Tibial nerve (tissue), 4 donors: ENCODE results near the gene GAN. TPM values are rescaled to one million over a fixed set of nuclear protein-coding genes. Genes with fewer than 3 reads are reported as not detected.
"Not testable (repeated sequence)": the region's sequence is repeated elsewhere in the genome, so short reads cannot be mapped to it uniquely, and the experiment has no call there.

Source experiments
- DNase-seq, 2 donors: peaks; one replicate each; pipeline ENCODE4 v3.0.0-alpha.2; 2019; ENCODE audit warnings: low spot score in 2 of 2
- H3K27ac ChIP-seq, 4 donors: fragments of 200-600 bp; sonication (generic) in 3 of 4; one replicate each; pipeline ENCODE4 v1.5.1; 2017 to 2019; ENCODE audit warnings: mild to moderate bottlenecking in 1 of 4
- H3K27me3 ChIP-seq, 2 donors: fragments of 200-600 bp; sonication (generic) in 1 of 2; one replicate each; pipeline versions ENCODE4 v1.5.1 to v1.6.0; 2017 to 2019
- H3K36me3 ChIP-seq, 3 donors: fragments of 200-600 bp; sonication (generic); one replicate each; pipeline ENCODE4 v1.5.1; 2018 to 2019
- H3K4me1 ChIP-seq, 4 donors: fragments of 200-600 bp; sonication (generic) in 3 of 4; one replicate each; pipeline ENCODE4 v1.5.1; 2017 to 2019
- H3K4me3 ChIP-seq, 4 donors: fragments of 200-600 bp; sonication (generic) in 3 of 4; one replicate each; pipeline ENCODE4 v1.5.1; 2017 to 2019; ENCODE audit warnings: mild to moderate bottlenecking in 1 of 4, moderate library complexity in 1 of 4
- H3K9me3 ChIP-seq, 4 donors: fragments of 200-600 bp; sonication (generic) in 3 of 4; one replicate each; pipeline ENCODE4 v1.5.1; 2017 to 2019
- CTCF ChIP-seq, 5 experiments: fragments of 200-600 bp in 3 of 5; fragments of 450-650 bp in 2 of 5; sonication (generic) in 3 of 5; IDR thresholded peaks; one replicate each; pipeline ENCODE4 v1.5.1; 2016 to 2019; ENCODE audit warnings: antibody characterized with exemption in 5 of 5, mild to moderate bottlenecking in 3 of 5, moderate library complexity in 2 of 5
- EP300 ChIP-seq, 2 donors: sonication (generic); formaldehyde crosslinking; IDR thresholded peaks; one replicate each; pipeline ENCODE4 v1.6.1; 2017; ENCODE audit warnings: antibody characterized with exemption in 2 of 2, mild to moderate bottlenecking in 1 of 2
- POLR2A ChIP-seq, 2 donors: fragments of 450-650 bp; IDR thresholded peaks; one replicate each; pipeline ENCODE4 v1.6.1; 2017; ENCODE audit warnings: antibody characterized with exemption in 2 of 2, mild to moderate bottlenecking in 2 of 2, moderate library complexity in 2 of 2
- WGBS, 2 donors: methylation state at CpG; one replicate each; pipeline ENCODE4 v1.1.5; 2018; 5-methylcytosine and 5-hydroxymethylcytosine counted together
- total RNA-seq, 4 donors: library from RNA; depleted of rRNA; stranded (reverse); fragments of >200 nt; gene quantifications; one replicate each; pipeline ENCODE4 v1.1.0, GENCODE V29; 2016

Gene GAN
- total RNA-seq, 4 donors from 2014 or later = 9.0 to 9.3 (median 9.1) TPM

GRCh38 chr16:81333356-81333755 lies 18.6 kb downstream of the GAN start:
- H3K36me3 ChIP-seq = peaks cover 0 to 11% (median 0%) of the 10 kb centered on the region in 3 donors
- no peaks in the 10 kb centered on the region for H3K9me3 ChIP-seq
- DNase-seq = no peak
- H3K4me3 ChIP-seq = no peak overlapping the region
- WGBS, 2 donors = 94 to 98% methylated on average over 3 of the region's 3 CpGs
- no peak overlapping the region for H3K27ac ChIP-seq
- H3K27me3 ChIP-seq = no peaks in the 10 kb centered on the region
- TF ChIP-seq EP300 (IDR thresholded peaks at IDR 0.05) (no peak), CTCF (IDR thresholded peaks at IDR 0.05) (no peak), POLR2A (IDR thresholded peaks at IDR 0.05) (no peak)
- H3K4me1 ChIP-seq = peaks cover 0 to 6% (median 0%) of the 10 kb centered on the region in 4 donors

- Histone ChIP-seq H3K27me3 (no peaks in the 10 kb centered on the region), H3K4me3 (no peak overlapping the region), H3K27ac (no peak overlapping the region), H3K9me3 (no peaks in the 10 kb centered on the region), H3K4me1 (no peaks in the 10 kb centered on the region), H3K36me3 (peaks cover 0 to 11% (median 0%) of the 10 kb centered on the region in 3 donors)
- 89 to 92% methylated on average over 5 to 6 of the region's 6 CpGs for WGBS, 2 donors
- TF ChIP-seq CTCF (IDR thresholded peaks at IDR 0.05) = no peak
- no peak for TF ChIP-seq EP300 (IDR thresholded peaks at IDR 0.05)
- TF ChIP-seq POLR2A (IDR thresholded peaks at IDR 0.05) = no peak
- DNase-seq = no peak
Measured at GRCh38 chr16:81335669-81336068, 20.9 kb downstream of the GAN start.

- no peaks in the 10 kb centered on the region for H3K9me3 ChIP-seq
- peaks cover 0 to 11% (median 0%) of the 10 kb centered on the region in 3 donors for H3K36me3 ChIP-seq
- TF ChIP-seq CTCF (IDR thresholded peaks at IDR 0.05) = no peak
- no peak for TF ChIP-seq POLR2A (IDR thresholded peaks at IDR 0.05)
- TF ChIP-seq EP300 (IDR thresholded peaks at IDR 0.05) = no peak
- no peaks in the 10 kb centered on the region for H3K4me1 ChIP-seq
- no peaks in the 10 kb centered on the region for H3K27me3 ChIP-seq
- no peak overlapping the region for H3K4me3 ChIP-seq
- DNase-seq = no peak
- WGBS, 2 donors = 92 to 95% methylated on average over 5 of the region's 5 CpGs
- H3K27ac ChIP-seq = no peak overlapping the region
Measured at GRCh38 chr16:81337097-81337496, 22.3 kb downstream of the GAN start.

- WGBS, 2 donors = 97% methylated on average over 3 of the region's 3 CpGs
- not testable (repeated sequence) for H3K4me3 ChIP-seq, H3K27me3 ChIP-seq, H3K27ac ChIP-seq, H3K4me1 ChIP-seq, DNase-seq, H3K36me3 ChIP-seq
- H3K9me3 ChIP-seq = peaks cover 0 to 58% (median 16%) of the 10 kb centered on the region in 4 donors
Measured at GRCh38 chr16:81345172-81345571, 30.4 kb downstream of the GAN start.

GRCh38 chr16:81347425-81347824 lies 32.7 kb downstream of the GAN start:
- TF ChIP-seq POLR2A (IDR thresholded peaks at IDR 0.05) (no peak), CTCF (IDR thresholded peaks at IDR 0.05) (no peak), EP300 (IDR thresholded peaks at IDR 0.05) (no peak)
- H3K4me1 ChIP-seq = no peaks in the 10 kb centered on the region
- no peak overlapping the region for H3K27ac ChIP-seq
- H3K9me3 ChIP-seq = peaks cover 0 to 58% (median 16%) of the 10 kb centered on the region in 4 donors
- DNase-seq = no peak
- H3K4me3 ChIP-seq = no peak overlapping the region
- H3K27me3 ChIP-seq = no peaks in the 10 kb centered on the region
- 90 to 96% methylated on average over 1 of the region's 1 CpG for WGBS, 2 donors
- peaks cover 0 to 17% (median 0%) of the 10 kb centered on the region in 3 donors for H3K36me3 ChIP-seq
